Measurements from ENCODE around the gene MT1M.

Gene MT1M

GRCh38 chr16:56639045-56639444 lies 6.6 kb downstream of the MT1M start:
- H3K27me3 ChIP-seq (ENCODE audit: low read length) = no peaks in the 10 kb centered on the region
- no peaks in the 10 kb centered on the region for H4K20me1 ChIP-seq (ENCODE audit: low read depth, low read length)

GRCh38 chr16:56640076-56640475 lies 7.6 kb downstream of the MT1M start:
- Histone ChIP-seq H3K9me2 (replicated peaks; ENCODE audit: insufficient read depth, low read length) (no peaks in the 10 kb centered on the region), H3K27ac (ENCODE audit: low read depth, low read length) (no peak overlapping the region), H3F3A (ENCODE audit: insufficient read depth) (no peaks in the 10 kb centered on the region), H2AFZ (ENCODE audit: low read depth, low read length, severe bottlenecking) (no peak overlapping the region), H4K20me1 (ENCODE audit: low read depth, low read length) (no peaks in the 10 kb centered on the region), H3K79me2 (ENCODE audit: insufficient read depth, low read length) (no peaks in the 10 kb centered on the region), H3K4me3 (ENCODE audit: insufficient read depth, low read length, poor library complexity, severe bottlenecking) (no peak overlapping the region), H3K36me3 (ENCODE audit: low read length) (no peaks in the 10 kb centered on the region), H3K9ac (ENCODE audit: low read length) (no peak overlapping the region), H3K4me2 (ENCODE audit: low read depth, low read length, poor library complexity, severe bottlenecking) (no peak overlapping the region), H3K27me3 (ENCODE audit: low read length) (no peaks in the 10 kb centered on the region), H3K9me3 (ENCODE audit: insufficient read depth, low read length) (no peaks in the 10 kb centered on the region)
- no peak for TF ChIP-seq EZH2phosphoT487 (conservative IDR thresholded peaks at IDR 0.05; ENCODE audit: low read length)
- no peak for TF ChIP-seq CTCF (IDR thresholded peaks at IDR 0.05; ENCODE audit: insufficient read depth, low read length, poor library complexity, severe bottlenecking)

More at GRCh38 chr16:56639045-56639444, 6.6 kb downstream of the MT1M start:
- no peaks in the 10 kb centered on the region for H3K36me3 ChIP-seq (ENCODE audit: low read length)
- no peak overlapping the region for H3K4me2 ChIP-seq (ENCODE audit: low read depth, low read length, poor library complexity, severe bottlenecking)
- no peak overlapping the region for H2AFZ ChIP-seq (ENCODE audit: low read depth, low read length, severe bottlenecking)
- TF ChIP-seq CTCF (IDR thresholded peaks at IDR 0.05; ENCODE audit: insufficient read depth, low read length, poor library complexity, severe bottlenecking) = no peak
- no peak for TF ChIP-seq EZH2phosphoT487 (conservative IDR thresholded peaks at IDR 0.05; ENCODE audit: low read length)
- H3K27ac ChIP-seq (ENCODE audit: low read depth, low read length) = no peak overlapping the region
- H3K79me2 ChIP-seq (ENCODE audit: insufficient read depth, low read length) = no peaks in the 10 kb centered on the region
- no peaks in the 10 kb centered on the region for H3K9me2 ChIP-seq (replicated peaks; ENCODE audit: insufficient read depth, low read length)
- H3F3A ChIP-seq (ENCODE audit: insufficient read depth) = no peaks in the 10 kb centered on the region
- no peak overlapping the region for H3K4me3 ChIP-seq (ENCODE audit: insufficient read depth, low read length, poor library complexity, severe bottlenecking)
- no peaks in the 10 kb centered on the region for H3K9me3 ChIP-seq (ENCODE audit: insufficient read depth, low read length)
- H3K9ac ChIP-seq (ENCODE audit: low read length) = no peak overlapping the region

GRCh38 chr16:56641166-56641565 lies 8.7 kb downstream of the MT1M start:
- H3K9me3 ChIP-seq (ENCODE audit: insufficient read depth, low read length) = no peaks in the 10 kb centered on the region
- no peaks in the 10 kb centered on the region for H4K20me1 ChIP-seq (ENCODE audit: low read depth, low read length)
- no peak overlapping the region for H2AFZ ChIP-seq (ENCODE audit: low read depth, low read length, severe bottlenecking)
- H3K4me2 ChIP-seq (ENCODE audit: low read depth, low read length, poor library complexity, severe bottlenecking) = no peak overlapping the region
- no peak overlapping the region for H3K9ac ChIP-seq (ENCODE audit: low read length)
- H3K4me3 ChIP-seq (ENCODE audit: insufficient read depth, low read length, poor library complexity, severe bottlenecking) = no peak overlapping the region
- no peaks in the 10 kb centered on the region for H3K27me3 ChIP-seq (ENCODE audit: low read length)
- no peak for TF ChIP-seq EZH2phosphoT487 (conservative IDR thresholded peaks at IDR 0.05; ENCODE audit: low read length)
- TF ChIP-seq CTCF (IDR thresholded peaks at IDR 0.05; ENCODE audit: insufficient read depth, low read length, poor library complexity, severe bottlenecking) = no peak
- no peaks in the 10 kb centered on the region for H3K9me2 ChIP-seq (replicated peaks; ENCODE audit: insufficient read depth, low read length)
- H3K27ac ChIP-seq (ENCODE audit: low read depth, low read length) = no peak overlapping the region
- H3F3A ChIP-seq (ENCODE audit: insufficient read depth) = no peaks in the 10 kb centered on the region
- no peaks in the 10 kb centered on the region for H3K36me3 ChIP-seq (ENCODE audit: low read length)
- no peaks in the 10 kb centered on the region for H3K79me2 ChIP-seq (ENCODE audit: insufficient read depth, low read length)
